ENCODE data around the gene PAPPA.

- TF ChIP-seq, protein P1, sequence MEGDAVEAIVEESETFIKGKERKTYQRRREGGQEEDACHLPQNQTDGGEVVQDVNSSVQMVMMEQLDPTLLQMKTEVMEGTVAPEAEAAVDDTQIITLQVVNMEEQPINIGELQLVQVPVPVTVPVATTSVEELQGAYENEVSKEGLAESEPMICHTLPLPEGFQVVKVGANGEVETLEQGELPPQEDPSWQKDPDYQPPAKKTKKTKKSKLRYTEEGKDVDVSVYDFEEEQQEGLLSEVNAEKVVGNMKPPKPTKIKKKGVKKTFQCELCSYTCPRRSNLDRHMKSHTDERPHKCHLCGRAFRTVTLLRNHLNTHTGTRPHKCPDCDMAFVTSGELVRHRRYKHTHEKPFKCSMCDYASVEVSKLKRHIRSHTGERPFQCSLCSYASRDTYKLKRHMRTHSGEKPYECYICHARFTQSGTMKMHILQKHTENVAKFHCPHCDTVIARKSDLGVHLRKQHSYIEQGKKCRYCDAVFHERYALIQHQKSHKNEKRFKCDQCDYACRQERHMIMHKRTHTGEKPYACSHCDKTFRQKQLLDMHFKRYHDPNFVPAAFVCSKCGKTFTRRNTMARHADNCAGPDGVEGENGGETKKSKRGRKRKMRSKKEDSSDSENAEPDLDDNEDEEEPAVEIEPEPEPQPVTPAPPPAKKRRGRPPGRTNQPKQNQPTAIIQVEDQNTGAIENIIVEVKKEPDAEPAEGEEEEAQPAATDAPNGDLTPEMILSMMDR (conservative IDR thresholded peaks at IDR 0.05 in 1 of 2, IDR thresholded peaks at IDR 0.05 in 1 of 2; ENCODE audit: extremely low read depth in 1 of 2, insufficient read depth in 1 of 2, low read depth in 1 of 2, low read length in 2 of 2) = no peak
- no peak for TF ChIP-seq EZH2 (IDR thresholded peaks at IDR 0.05; ENCODE audit: borderline replicate concordance, low read length)
Measured at GRCh38 chr9:116378873-116379272, 225.3 kb downstream of the PAPPA start.

Measured in mammary epithelial cell (primary cell).